Skeletal muscle satellite cell (primary cell): Measurements from ENCODE around the gene OLFML2B. TPM values are rescaled to one million over a fixed set of nuclear protein-coding genes. Genes with fewer than 3 reads are reported as not detected.
"Not testable (repeated sequence)": the region's sequence is repeated elsewhere in the genome, so short reads cannot be mapped to it uniquely, and the experiment has no call there.

ENCODE experiments used
- H3K27me3 ChIP-seq: 2 replicates; pipeline ENCODE4 v1.7.0; 2013; ENCODE audit warnings: low read length; ENCODE audit not compliant: control insufficient read depth, insufficient read depth
- H3K36me3 ChIP-seq: 2 replicates; pipeline ENCODE4 v1.7.0; 2013; ENCODE audit warnings: mild to moderate bottlenecking, control low read depth, low read length; ENCODE audit not compliant: insufficient read depth
- H3K4me1 ChIP-seq: 2 replicates; pipeline ENCODE4 v1.7.0; 2013; ENCODE audit warnings: low read length; ENCODE audit not compliant: control insufficient read depth, insufficient read depth
- H3K4me2 ChIP-seq: 2 replicates; pipeline ENCODE4 v1.7.0; 2013; ENCODE audit warnings: mild to moderate bottlenecking, low read length
- H3K4me3 ChIP-seq: 2 replicates; pipeline ENCODE4 v1.7.0; 2013; ENCODE audit warnings: low read length
- H3K9ac ChIP-seq: 2 replicates; pipeline ENCODE4 v1.7.0; 2013; ENCODE audit warnings: mild to moderate bottlenecking, low read depth, low read length, moderate library complexity
- H3K9me3 ChIP-seq: replicated peaks from 2 replicates; pipeline ENCODE4 v1.7.0; 2013; ENCODE audit warnings: mild to moderate bottlenecking, control low read depth, low read length
- total RNA-seq: library from RNA; depleted of rRNA; stranded (reverse); fragments of >200 nt; gene quantifications from 2 replicates; pipeline ENCODE4 v1.2.3, GENCODE V29; 2012; rRNA removed

Gene OLFML2B
- 11.4 and 16.5 TPM in 2 replicates for total RNA-seq

DNA sequence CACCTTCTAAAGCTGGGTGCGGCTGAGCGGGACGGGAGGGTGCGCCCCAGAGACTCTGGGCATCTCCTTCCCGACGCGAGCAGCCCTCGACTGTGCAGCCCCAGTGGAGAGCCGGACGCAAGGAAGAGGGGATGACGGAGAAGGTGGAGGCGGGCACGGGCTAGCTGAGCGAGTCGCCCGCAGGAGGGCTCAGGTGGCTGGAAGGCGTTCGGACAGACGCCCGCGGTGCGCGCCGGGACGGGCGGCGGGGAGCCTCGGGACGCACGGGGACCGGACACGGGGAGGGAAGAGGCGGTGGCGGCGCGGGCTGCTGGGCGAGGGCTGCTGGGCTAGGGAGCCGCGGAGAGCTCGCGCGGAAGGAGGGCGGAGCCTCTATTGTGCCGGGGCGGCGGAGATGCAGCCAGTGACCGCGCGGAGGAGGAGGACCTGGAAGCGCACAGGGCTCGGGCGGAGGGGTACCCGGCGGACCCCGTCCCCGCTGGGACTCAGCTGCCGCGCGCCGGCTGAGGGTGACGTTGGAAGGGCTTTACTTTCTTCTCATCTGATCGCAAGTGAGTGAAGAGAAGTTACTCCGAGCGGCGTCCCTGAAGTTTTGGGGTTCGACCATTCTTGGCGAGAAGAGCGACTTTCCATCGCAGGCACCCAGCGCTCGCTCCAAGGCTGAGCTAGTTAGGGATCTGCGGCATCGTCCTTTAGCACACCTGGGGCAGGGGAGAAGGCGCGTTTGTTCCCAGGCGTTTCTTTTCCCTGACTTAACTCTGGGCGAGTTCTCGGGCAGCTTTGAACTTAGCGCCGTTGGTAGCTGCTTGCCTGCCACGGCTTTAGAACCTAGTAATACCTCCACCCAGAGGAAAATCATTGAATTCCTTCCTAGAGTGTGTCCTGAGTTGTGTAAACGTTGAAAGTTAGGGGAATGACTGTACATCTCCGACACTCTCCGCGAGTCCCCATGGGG is at the start of gene OLFML2B:
Gene OLFML2B (minus strand): TSS at position 323 of the 955 bp plus-strand sequence. CDS start 439 bp downstream, outside the sequence.
- Histone ChIP-seq H3K27me3 (peaks cover 2% of the 10 kb centered on the region), H3K4me1 (peaks cover 44% of the 10 kb centered on the region), H3K4me3 (peak within 1 kb of the TSS; percentile 74), H3K9ac (peak within 1 kb of the TSS; percentile 62), H3K4me2 (peak within 1 kb of the TSS; percentile 96), H3K9me3 (no peaks in the 10 kb centered on the region), H3K36me3 (no peaks in the 10 kb centered on the region)

- no peak overlapping the region for H3K9ac ChIP-seq
- H3K9me3 ChIP-seq = peaks cover 4% of the 10 kb centered on the region
- H3K4me2 ChIP-seq = no peak overlapping the region
- H3K4me1 ChIP-seq = peaks cover 11% of the 10 kb centered on the region
- H3K36me3 ChIP-seq = no peaks in the 10 kb centered on the region
- H3K4me3 ChIP-seq = no peak overlapping the region
- peaks cover 57% of the 10 kb centered on the region for H3K27me3 ChIP-seq
Measured at GRCh38 chr1:162072740-162073139, 49.1 kb upstream of the OLFML2B start.

- Histone ChIP-seq H3K27me3 (peaks cover 56% of the 10 kb centered on the region), H3K4me3 (no peak overlapping the region), H3K9ac (no peak overlapping the region), H3K4me1 (peaks cover 11% of the 10 kb centered on the region), H3K36me3 (no peaks in the 10 kb centered on the region), H3K9me3 (peaks cover 4% of the 10 kb centered on the region), H3K4me2 (peak overlapping the region; percentile 34)
Measured at GRCh38 chr1:162070825-162071224, 47.2 kb upstream of the OLFML2B start.

DNA sequence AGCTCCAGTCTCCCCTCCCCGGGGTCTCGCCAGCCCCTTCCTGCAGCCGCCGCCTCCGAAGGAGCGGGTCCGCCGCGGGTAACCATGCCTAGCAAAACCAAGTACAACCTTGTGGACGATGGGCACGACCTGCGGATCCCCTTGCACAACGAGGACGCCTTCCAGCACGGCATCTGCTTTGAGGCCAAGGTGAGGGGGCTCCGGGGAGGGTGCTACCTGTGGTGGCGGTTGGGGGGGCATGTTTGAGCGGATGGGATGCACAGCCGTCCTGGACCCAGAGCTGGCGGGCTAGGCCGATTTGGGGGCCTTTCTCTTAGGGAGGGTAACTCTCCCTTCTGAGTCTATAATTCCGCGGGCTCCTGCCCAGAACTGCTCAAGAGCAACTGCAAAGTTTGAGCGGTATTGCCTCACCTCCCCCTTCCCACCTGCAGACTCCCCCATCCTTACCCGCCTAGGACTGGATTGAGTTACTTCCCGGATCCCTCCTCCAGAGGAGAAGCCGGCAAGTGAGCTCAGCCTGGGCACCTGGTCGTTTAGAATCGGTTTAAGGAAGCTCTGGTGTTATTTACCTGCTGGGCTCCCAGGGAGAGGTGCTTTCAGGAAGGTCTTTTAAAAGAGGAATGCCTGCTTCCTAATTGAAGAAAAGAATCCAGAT is 46.6 kb upstream of the OLFML2B start:
- Histone ChIP-seq H3K27me3 (peaks cover 56% of the 10 kb centered on the region), H3K9ac (peak overlapping the region; percentile 48), H3K36me3 (no peaks in the 10 kb centered on the region), H3K4me1 (peaks cover 11% of the 10 kb centered on the region), H3K4me3 (peak overlapping the region; percentile 86), H3K4me2 (peak overlapping the region; percentile 96), H3K9me3 (peaks cover 4% of the 10 kb centered on the region)

- H3K9me3 ChIP-seq = peaks cover 2% of the 10 kb centered on the region
- peak within 1 kb of the TSS; percentile 86 for H3K4me3 ChIP-seq
- H3K27me3 ChIP-seq = peaks cover 51% of the 10 kb centered on the region
- H3K36me3 ChIP-seq = no peaks in the 10 kb centered on the region
- H3K4me1 ChIP-seq = peaks cover 11% of the 10 kb centered on the region
- peak within 1 kb of the TSS; percentile 96 for H3K4me2 ChIP-seq
- H3K9ac ChIP-seq = peak within 1 kb of the TSS; percentile 48
Measured at GRCh38 chr1:162069334-162070093, 45.8 kb upstream of the OLFML2B start, which contains the start of gene NOS1AP. NOS1AP (plus strand) TSS chr1:162069691; CDS start chr1:162070178, 487 bp downstream.

GRCh38 chr1:162068301-162068700 is 44.6 kb upstream of the OLFML2B start:
- peaks cover 46% of the 10 kb centered on the region for H3K27me3 ChIP-seq
- no peaks in the 10 kb centered on the region for H3K36me3 ChIP-seq
- peaks cover 11% of the 10 kb centered on the region for H3K4me1 ChIP-seq
- H3K9ac ChIP-seq = no peak overlapping the region
- no peaks in the 10 kb centered on the region for H3K9me3 ChIP-seq
- H3K4me2 ChIP-seq = no peak overlapping the region
- no peak overlapping the region for H3K4me3 ChIP-seq

DNA sequence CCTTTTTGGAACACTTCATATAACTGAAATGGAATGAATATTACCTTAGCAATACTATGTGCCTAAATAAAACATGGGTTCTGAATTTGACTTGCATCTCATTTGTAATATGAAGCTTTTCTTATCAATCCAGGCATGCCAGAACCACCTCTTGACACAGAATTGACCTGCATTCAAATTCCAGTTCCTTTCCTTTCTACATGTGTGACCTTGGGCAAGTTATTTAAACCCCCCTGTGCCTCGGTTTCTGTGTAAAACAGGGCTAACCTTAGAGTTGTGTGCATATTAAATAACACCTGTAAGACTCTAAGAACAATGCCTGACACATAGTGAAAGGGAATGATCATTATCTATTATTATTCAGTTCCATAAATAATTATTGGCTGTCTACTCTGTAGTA is 43.8 kb upstream of the OLFML2B start:
- Histone ChIP-seq H3K4me2 (no peak overlapping the region), H3K36me3 (no peaks in the 10 kb centered on the region), H3K9ac (no peak overlapping the region), H3K27me3 (peaks cover 48% of the 10 kb centered on the region), H3K4me1 (peaks cover 11% of the 10 kb centered on the region), H3K9me3 (no peaks in the 10 kb centered on the region), H3K4me3 (no peak overlapping the region)

GRCh38 chr1:162066836-162067235 is 43.2 kb upstream of the OLFML2B start:
- not testable (repeated sequence) for H3K9me3 ChIP-seq, H3K4me3 ChIP-seq, H3K4me2 ChIP-seq, H3K36me3 ChIP-seq, H3K9ac ChIP-seq
- Histone ChIP-seq H3K27me3 (peaks cover 46% of the 10 kb centered on the region), H3K4me1 (peaks cover 11% of the 10 kb centered on the region)

GRCh38 chr1:162065016-162065415 is 41.3 kb upstream of the OLFML2B start:
- no peak overlapping the region for H3K4me3 ChIP-seq
- no peaks in the 10 kb centered on the region for H3K36me3 ChIP-seq
- H3K9me3 ChIP-seq = no peaks in the 10 kb centered on the region
- H3K4me1 ChIP-seq = peaks cover 7% of the 10 kb centered on the region
- H3K4me2 ChIP-seq = no peak overlapping the region
- H3K9ac ChIP-seq = no peak overlapping the region
- H3K27me3 ChIP-seq = peaks cover 36% of the 10 kb centered on the region

DNA sequence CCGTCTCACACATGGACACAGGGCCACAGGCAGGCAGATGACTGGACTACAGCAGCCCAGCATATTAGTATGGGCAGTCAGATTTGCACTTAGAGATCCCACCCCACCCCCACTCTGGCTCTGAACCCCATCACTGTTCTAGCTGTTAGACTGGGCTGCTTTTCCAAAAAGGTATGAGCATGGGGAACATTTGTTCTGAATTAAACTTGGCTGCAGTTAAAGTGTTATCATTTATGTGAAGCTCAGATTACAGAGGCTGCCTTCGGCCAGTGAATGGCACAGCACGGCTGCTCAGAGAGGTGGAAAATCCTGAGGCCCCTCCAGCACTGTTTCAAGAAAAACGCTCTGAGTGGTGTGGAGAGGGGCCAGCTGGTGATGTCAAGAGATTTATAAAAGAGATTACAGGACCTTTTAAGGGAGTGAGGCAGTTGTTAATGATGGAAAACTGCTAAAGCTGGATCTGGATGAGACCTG is 38.9 kb upstream of the OLFML2B start:
- no peaks in the 10 kb centered on the region for H3K4me1 ChIP-seq
- H3K27me3 ChIP-seq = peaks cover 21% of the 10 kb centered on the region
- no peak overlapping the region for H3K4me3 ChIP-seq
- no peaks in the 10 kb centered on the region for H3K36me3 ChIP-seq
- H3K9ac ChIP-seq = no peak overlapping the region
- H3K4me2 ChIP-seq = no peak overlapping the region
- no peaks in the 10 kb centered on the region for H3K9me3 ChIP-seq

DNA sequence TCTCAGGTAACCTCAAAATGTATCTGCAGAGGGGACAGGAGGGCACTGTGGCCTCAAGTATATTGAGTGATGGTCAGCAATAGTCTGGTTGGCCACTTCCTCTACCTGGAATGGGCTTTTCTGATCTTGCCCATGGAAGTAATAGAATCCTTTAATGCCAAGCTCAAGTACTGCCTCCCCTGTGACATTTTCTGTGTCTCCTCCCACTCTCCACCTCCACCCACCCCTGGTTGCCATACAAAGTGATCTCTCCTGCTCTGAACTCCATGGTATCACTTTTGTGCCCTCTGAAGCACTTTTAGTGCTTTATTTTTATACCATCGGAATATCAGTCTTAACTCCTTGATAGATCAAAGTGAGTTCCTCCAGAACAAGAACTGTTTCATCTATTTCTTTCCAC is 36.6 kb upstream of the OLFML2B start:
- Histone ChIP-seq H3K27me3 (peaks cover 23% of the 10 kb centered on the region), H3K4me2 (no peak overlapping the region), H3K9me3 (no peaks in the 10 kb centered on the region), H3K9ac (no peak overlapping the region), H3K4me3 (no peak overlapping the region), H3K4me1 (peaks cover 3% of the 10 kb centered on the region), H3K36me3 (no peaks in the 10 kb centered on the region)
